B cell (primary cell): ENCODE results near the gene SSC5D. TPM values are rescaled to one million over a fixed set of nuclear protein-coding genes. Genes with fewer than 3 reads are reported as not detected.
A peak's percentile ranks its signal among the peaks of the same experiment; 100 is the strongest.

Experiments used
- ATAC-seq: fragments of 200-7000 bp; cut with Tn5 transposase; one replicate; pipeline ENCODE4 v1.10.0; 2021; ENCODE audit warnings: low read depth, mild to moderate bottlenecking, moderate number of reproducible peaks, moderate library complexity
- CTCF ChIA-PET: fragments of 350-600 bp; sonication (Branson Sonifier 250); formaldehyde crosslinking; loops from one replicate; lab custom pipeline; 2021; ENCODE audit warnings: antibody characterized with exemption, inconsistent platforms; lab: Charles Lee
- POLR2A ChIA-PET: fragments of 350-600 bp; sonication (Branson Sonifier 250); formaldehyde crosslinking; loops from one replicate; lab custom pipeline; 2021; ENCODE audit warnings: antibody characterized with exemption; lab: Charles Lee
- DNase-seq: peaks from one replicate; pipeline ENCODE4 v3.0.0; 2013
- H2AFZ ChIP-seq: 2 replicates; pipeline ENCODE4 v1.6.1; 2012; ENCODE audit warnings: mild to moderate bottlenecking, low read depth, low read length; ENCODE audit not compliant: insufficient read depth, poor library complexity, severe bottlenecking
- H3K27ac ChIP-seq, 2 donors: 1 replicate in 1 of 2; 2 replicates in 1 of 2; pipeline ENCODE4 v1.5.1; 2012 to 2013; ENCODE audit warnings: low read length in 2 of 2, mild to moderate bottlenecking in 2 of 2, moderate library complexity in 1 of 2
- H3K27me3 ChIP-seq, 4 experiments: fragments of 200-600 bp in 1 of 4; sonication (generic) in 1 of 4; replicated peaks in 1 of 4; 1 replicate in 2 of 4; 2 replicates in 2 of 4; pipeline versions ENCODE4 v1.6.1 to v1.7.0; 2013 to 2016; ENCODE audit warnings: low read length in 3 of 4, mild to moderate bottlenecking in 2 of 4, mixed read lengths in 1 of 4, moderate library complexity in 1 of 4; ENCODE audit not compliant: insufficient read depth in 4 of 4, control insufficient read depth in 3 of 4; ENCODE audit errors: control extremely low read depth in 1 of 4
- H3K36me3 ChIP-seq, 2 experiments: replicated peaks in 1 of 2; 1 replicate in 1 of 2; 2 replicates in 1 of 2; pipeline versions ENCODE4 v1.6.1 to v1.7.1; 2013; ENCODE audit warnings: low read length in 1 of 2; ENCODE audit not compliant: insufficient read depth in 2 of 2, control insufficient read depth in 1 of 2; ENCODE audit errors: control extremely low read depth in 1 of 2, extremely low read depth in 1 of 2
- H3K4me1 ChIP-seq, 2 donors: fragments of 200-600 bp in 1 of 2; sonication (generic) in 1 of 2; 1 replicate in 1 of 2; 2 replicates in 1 of 2; pipeline versions ENCODE4 v1.5.1 to v1.6.1; 2013 to 2017; ENCODE audit warnings: low read length in 2 of 2; ENCODE audit not compliant: control insufficient read depth in 2 of 2, insufficient read depth in 2 of 2
- H3K4me2 ChIP-seq: replicated peaks from 2 replicates; pipeline ENCODE3; 2012; ENCODE audit warnings: mild to moderate bottlenecking, low read depth, low read length; ENCODE audit not compliant: poor library complexity, severe bottlenecking
- H3K4me3 ChIP-seq, 5 experiments: fragments of 200-600 bp in 1 of 5; sonication (generic) in 1 of 5; 1 replicate in 3 of 5; 2 replicates in 2 of 5; pipeline versions ENCODE4 v1.5.1 to v1.7.0; 2011 to 2016; ENCODE audit warnings: low read length in 4 of 5, mild to moderate bottlenecking in 4 of 5, low read depth in 2 of 5, control low read depth in 1 of 5, moderate library complexity in 1 of 5; ENCODE audit not compliant: insufficient read depth in 1 of 5; ENCODE audit errors: control extremely low read depth in 1 of 5, extremely low read depth in 1 of 5
- H3K79me2 ChIP-seq: fragments of 200-600 bp; sonication (generic); one replicate; pipeline ENCODE4 v1.6.0; 2016; ENCODE audit warnings: low read length; ENCODE audit not compliant: control insufficient read depth, insufficient read depth
- H3K9ac ChIP-seq: fragments of 200-600 bp; sonication (generic); 2 replicates; pipeline ENCODE4 v1.6.1; 2017; ENCODE audit warnings: mild to moderate bottlenecking, low read length, moderate library complexity
- H3K9me3 ChIP-seq, 3 donors: one replicate each; pipeline versions ENCODE4 v1.6.1 to v1.7.1; 2013; ENCODE audit warnings: low read length in 2 of 3; ENCODE audit not compliant: control insufficient read depth in 2 of 3, insufficient read depth in 1 of 3; ENCODE audit errors: control extremely low read depth in 1 of 3
- H4K20me1 ChIP-seq: 2 replicates; pipeline ENCODE4 v1.6.0; 2012; ENCODE audit warnings: mild to moderate bottlenecking, low read length; ENCODE audit not compliant: insufficient read depth, control insufficient read depth, poor library complexity, severe bottlenecking
- H3K27ac Mint-ChIP-seq: one replicate; pipeline ENCODE4 v1.8.0; 2021; ENCODE audit warnings: mixed read lengths
- H3K27me3 Mint-ChIP-seq: one replicate; pipeline ENCODE4 v1.8.0; 2021; ENCODE audit warnings: mixed read lengths
- H3K4me1 Mint-ChIP-seq: one replicate; pipeline ENCODE4 v1.8.0; 2021; ENCODE audit warnings: mixed read lengths
- H3K4me3 Mint-ChIP-seq: one replicate; pipeline ENCODE4 v1.8.0; 2021; ENCODE audit warnings: mixed read lengths
- H3K9me3 Mint-ChIP-seq: one replicate; pipeline ENCODE4 v1.8.0; 2022; ENCODE audit warnings: mixed read lengths; ENCODE audit not compliant: insufficient read depth
- EZH2 ChIP-seq: IDR thresholded peaks from 2 replicates; pipeline ENCODE4 v1.6.1; 2012; ENCODE audit warnings: borderline replicate concordance, low read depth, mild to moderate bottlenecking, moderate library complexity, low read length; ENCODE audit not compliant: insufficient read depth, poor library complexity, severe bottlenecking
- WGBS: methylation state at CpG from one replicate; pipeline ENCODE4 v1.1.5; 2013; ENCODE audit warnings: missing lambda C conversion rate; ENCODE audit not compliant: insufficient coverage; 5-methylcytosine and 5-hydroxymethylcytosine counted together
- intact Hi-C: fragments of 100-400 bp; cut with micrococcal nuclease; formaldehyde crosslinking; loops from one replicate; pipeline ENCODE4 v1.10.0; 2022
- polyA plus RNA-seq: library from polyadenylated mRNA; depleted of rRNA; stranded (reverse); fragments of >200 nt; gene quantifications from 2 replicates; pipeline ENCODE4 v1.2.3, GENCODE V29; 2012
- total RNA-seq, 2 donors: library from RNA; stranded (reverse); fragments of 120-200 nt in 1 of 2; gene quantifications; 1 replicate in 1 of 2; 2 replicates in 1 of 2; pipeline versions ENCODE4 v1.2.3 to v1.2.4, GENCODE V29; 2013 to 2022
- TF ChIP-seq, protein P1 (sequence below): fragments of 200-600 bp; IDR thresholded peaks from one replicate; pipeline ENCODE4 v1.8.0; 2022; ENCODE audit warnings: antibody characterized with exemption, mild to moderate bottlenecking

Gene SSC5D
- total and polyA plus RNA-seq, 2 donors (not counting 1 experiment from before 2014, with no cell fraction given) = 0.22 to 0.44 TPM

DNA sequence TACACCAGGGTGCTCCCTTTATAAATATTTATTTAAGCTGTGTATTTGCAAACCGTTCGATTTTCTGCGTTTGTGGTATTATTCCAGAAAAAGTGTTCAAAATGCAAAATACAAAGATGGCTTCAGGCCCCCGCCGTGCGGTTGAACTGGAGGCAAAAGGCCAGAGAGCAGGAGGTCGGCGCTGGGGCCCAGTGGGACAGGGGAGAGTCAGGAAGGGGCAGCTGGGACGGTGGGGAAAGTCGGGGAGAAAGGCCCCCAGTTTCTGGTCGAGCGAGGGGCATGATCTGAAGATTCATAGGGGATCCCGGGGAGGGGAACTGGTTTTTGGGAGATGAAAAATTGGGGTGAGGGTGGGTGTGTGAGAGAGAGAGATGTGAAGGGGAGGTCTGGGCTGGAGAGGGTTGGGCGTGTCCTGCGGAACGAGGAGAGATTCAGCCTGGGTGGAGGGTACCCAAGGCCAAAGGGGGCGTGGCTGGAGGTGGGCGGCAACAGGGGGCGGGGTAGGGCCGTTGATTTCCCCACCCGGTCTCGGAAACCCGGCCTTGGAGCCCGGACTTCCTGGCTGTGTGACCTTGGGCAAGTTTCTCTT, 27.5 kb upstream of the SSC5D start:
- H3K4me1 ChIP-seq = peaks cover 10 to 14% of the 10 kb centered on the region in 2 donors
- no peaks in the 10 kb centered on the region for H3K79me2 ChIP-seq
- Mint-ChIP-seq H3K9me3 (no peaks in the 10 kb centered on the region), H3K27me3 (no peaks in the 10 kb centered on the region), H3K4me3 (peak overlapping the region; percentile 87), H3K4me1 (peaks cover 20% of the 10 kb centered on the region), H3K27ac (peak overlapping the region; percentile 63)
- no peaks in the 10 kb centered on the region for H3K36me3 ChIP-seq
- H3K9me3 ChIP-seq = peaks cover 0 to 3% (median 0%) of the 10 kb centered on the region in 3 donors
- intact Hi-C loops = loop anchor here (1.0 to 5.0 kb wide), 7 partner anchors 16 to 201 kb away; partner anchors contain the start of genes HSPBP1, KMT5C, PPP6R1 and UBE2S
- H3K27ac ChIP-seq = peak overlapping the region; percentile 73 to 78
- H3K27me3 ChIP-seq = no peaks in the 10 kb centered on the region
- no peak for ATAC-seq
- peak overlapping the region; percentile 89 for H3K4me2 ChIP-seq
- ChIA-PET POLR2A (interaction anchor here (1.1 kb wide), 1 partner anchor 15 kb away, joined by 3 read pairs; no protein-coding TSS in a partner anchor), CTCF (interaction anchor here (1.8 to 1.9 kb wide), 2 partner anchors 15 to 43 kb away, joined by 8 to 11 read pairs; partner anchors contain the start of gene ZNF628)
- WGBS = 44% methylated on average over 21 of the region's 24 CpGs
- TF ChIP-seq EZH2 = no peak
- TF ChIP-seq, protein P1, sequence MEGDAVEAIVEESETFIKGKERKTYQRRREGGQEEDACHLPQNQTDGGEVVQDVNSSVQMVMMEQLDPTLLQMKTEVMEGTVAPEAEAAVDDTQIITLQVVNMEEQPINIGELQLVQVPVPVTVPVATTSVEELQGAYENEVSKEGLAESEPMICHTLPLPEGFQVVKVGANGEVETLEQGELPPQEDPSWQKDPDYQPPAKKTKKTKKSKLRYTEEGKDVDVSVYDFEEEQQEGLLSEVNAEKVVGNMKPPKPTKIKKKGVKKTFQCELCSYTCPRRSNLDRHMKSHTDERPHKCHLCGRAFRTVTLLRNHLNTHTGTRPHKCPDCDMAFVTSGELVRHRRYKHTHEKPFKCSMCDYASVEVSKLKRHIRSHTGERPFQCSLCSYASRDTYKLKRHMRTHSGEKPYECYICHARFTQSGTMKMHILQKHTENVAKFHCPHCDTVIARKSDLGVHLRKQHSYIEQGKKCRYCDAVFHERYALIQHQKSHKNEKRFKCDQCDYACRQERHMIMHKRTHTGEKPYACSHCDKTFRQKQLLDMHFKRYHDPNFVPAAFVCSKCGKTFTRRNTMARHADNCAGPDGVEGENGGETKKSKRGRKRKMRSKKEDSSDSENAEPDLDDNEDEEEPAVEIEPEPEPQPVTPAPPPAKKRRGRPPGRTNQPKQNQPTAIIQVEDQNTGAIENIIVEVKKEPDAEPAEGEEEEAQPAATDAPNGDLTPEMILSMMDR = no peak
- peak; percentile 60 for DNase-seq
- peak overlapping the region; percentile 71 for H2AFZ ChIP-seq
- peak overlapping the region; percentile 80 for H3K9ac ChIP-seq
- peak overlapping the region; percentile 42 to 98 (median 90) for H3K4me3 ChIP-seq
- no peaks in the 10 kb centered on the region for H4K20me1 ChIP-seq
